Activated T-cell treated with anti-CD3 and anti-CD28 coated beads, Interleukin-2, amount 50 U/mL, for 4 hours (primary cell): ENCODE measurements around the gene KIF16B. TPM values are rescaled to one million over a fixed set of nuclear protein-coding genes. Genes with fewer than 3 reads are reported as not detected.

Experiments used
- ATAC-seq, 2 donors: fragments of 200-7000 bp; cut with Tn5 transposase; one replicate each; pipeline ENCODE4 v1.10.0; 2021
- DNase-seq: peaks from one replicate; pipeline ENCODE4 v3.0.0-alpha.2; 2020
- H3K27me3 Mint-ChIP-seq: one replicate; pipeline ENCODE4 v1.8.0; 2021; ENCODE audit warnings: low read depth, mixed read lengths
- H3K36me3 Mint-ChIP-seq: one replicate; pipeline ENCODE4 v1.8.0; 2022; ENCODE audit warnings: mixed read lengths; ENCODE audit not compliant: insufficient read depth
- H3K4me1 Mint-ChIP-seq: one replicate; pipeline ENCODE4 v1.8.0; 2021; ENCODE audit warnings: low read depth, mixed read lengths
- H3K4me3 Mint-ChIP-seq: one replicate; pipeline ENCODE4 v1.8.0; 2021; ENCODE audit warnings: mild to moderate bottlenecking, moderate library complexity, mixed read lengths
- H3K9me3 Mint-ChIP-seq: one replicate; pipeline ENCODE4 v1.8.0; 2021; ENCODE audit warnings: mixed read lengths
- total RNA-seq, 3 donors: library from RNA; stranded (reverse); gene quantifications; one replicate each; pipeline ENCODE4 v1.2.1, GENCODE V29; 2021

The KIF16B gene
- total RNA-seq, 3 donors from 2014 or later, result 3.7 to 6.4 (median 4.8) TPM

- ATAC-seq (no peak), DNase-seq (no peak)
- no peak overlapping the region for H3K4me3 Mint-ChIP-seq
- no peaks in the 10 kb centered on the region for H3K27me3 Mint-ChIP-seq
- H3K9me3 Mint-ChIP-seq, result no peaks in the 10 kb centered on the region
- H3K36me3 Mint-ChIP-seq, result peaks cover 5% of the 10 kb centered on the region
- peaks cover 6% of the 10 kb centered on the region for H3K4me1 Mint-ChIP-seq
Observed at GRCh38 chr20:16553684-16554083, 19.6 kb downstream of the KIF16B start.

GRCh38 chr20:16553101-16553500 lies 20.1 kb downstream of the KIF16B start:
- no peak for DNase-seq
- no peak for ATAC-seq
- H3K27me3 Mint-ChIP-seq, result no peaks in the 10 kb centered on the region
- no peak overlapping the region for H3K4me3 Mint-ChIP-seq
- no peaks in the 10 kb centered on the region for H3K9me3 Mint-ChIP-seq
- peaks cover 6% of the 10 kb centered on the region for H3K4me1 Mint-ChIP-seq
- peaks cover 5% of the 10 kb centered on the region for H3K36me3 Mint-ChIP-seq

- no peak for ATAC-seq
- Mint-ChIP-seq H3K9me3 (no peaks in the 10 kb centered on the region), H3K36me3 (peaks cover 5% of the 10 kb centered on the region), H3K4me3 (no peak overlapping the region), H3K4me1 (peaks cover 6% of the 10 kb centered on the region), H3K27me3 (no peaks in the 10 kb centered on the region)
- DNase-seq, result no peak
Observed at GRCh38 chr20:16552015-16552414, 21.2 kb downstream of the KIF16B start.

DNA sequence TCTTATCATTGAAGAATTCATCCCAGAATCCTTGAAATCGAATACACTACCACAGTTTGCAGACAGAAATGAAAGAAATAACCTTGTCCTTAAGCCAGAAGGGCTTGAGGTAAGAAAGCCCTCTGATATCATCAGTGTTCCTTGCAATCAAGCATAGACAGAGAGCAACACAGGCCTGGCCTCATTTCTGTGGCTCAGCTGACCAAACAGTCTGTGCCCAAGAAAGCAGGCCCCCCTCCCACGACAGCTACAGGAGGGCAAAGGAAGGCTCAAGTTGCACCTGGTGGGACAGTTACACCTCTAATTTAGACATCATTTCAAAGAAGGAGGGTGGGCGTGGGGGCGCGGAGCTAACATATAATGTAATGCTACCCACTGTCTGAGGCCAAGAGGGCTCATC lies 21.6 kb downstream of the KIF16B start:
- no peak overlapping the region for H3K4me3 Mint-ChIP-seq
- peaks cover 6% of the 10 kb centered on the region for H3K4me1 Mint-ChIP-seq
- DNase-seq (no peak), ATAC-seq (no peak)
- H3K27me3 Mint-ChIP-seq, result no peaks in the 10 kb centered on the region
- H3K9me3 Mint-ChIP-seq, result no peaks in the 10 kb centered on the region
- peaks cover 5% of the 10 kb centered on the region for H3K36me3 Mint-ChIP-seq

DNA sequence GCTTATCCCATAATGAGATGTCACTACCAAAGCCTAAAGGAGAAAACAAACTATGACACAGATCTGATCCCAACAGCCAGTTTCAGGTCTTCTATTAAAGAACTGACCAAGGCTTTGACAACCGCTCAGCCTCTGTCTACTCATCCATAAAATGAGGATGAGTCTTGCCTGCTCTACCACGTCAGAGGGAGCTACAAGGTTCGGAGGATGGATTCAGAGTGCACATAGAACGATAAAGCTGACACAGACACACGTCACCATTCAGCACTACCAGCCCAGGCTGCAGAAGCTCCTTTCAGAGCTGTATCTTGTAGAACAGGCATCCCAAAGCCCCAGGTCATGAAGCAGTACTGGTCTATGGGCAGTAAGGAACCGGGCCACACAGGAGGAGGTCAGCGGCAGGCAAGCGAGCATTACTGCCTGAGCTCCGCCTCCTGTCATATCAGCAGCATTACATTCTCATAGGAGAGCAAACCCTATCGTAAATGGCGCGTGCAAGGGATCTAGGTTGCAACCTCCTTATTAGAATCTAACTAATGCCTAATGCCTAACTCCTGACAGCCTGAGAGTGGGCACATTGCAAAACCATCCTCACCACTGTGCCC lies 25.1 kb downstream of the KIF16B start:
- H3K27me3 Mint-ChIP-seq, result no peaks in the 10 kb centered on the region
- DNase-seq, result no peak
- no peak overlapping the region for H3K4me3 Mint-ChIP-seq
- H3K36me3 Mint-ChIP-seq, result peaks cover 4% of the 10 kb centered on the region
- no peaks in the 10 kb centered on the region for H3K9me3 Mint-ChIP-seq
- H3K4me1 Mint-ChIP-seq, result peaks cover 2% of the 10 kb centered on the region
- ATAC-seq, result no peak

DNA sequence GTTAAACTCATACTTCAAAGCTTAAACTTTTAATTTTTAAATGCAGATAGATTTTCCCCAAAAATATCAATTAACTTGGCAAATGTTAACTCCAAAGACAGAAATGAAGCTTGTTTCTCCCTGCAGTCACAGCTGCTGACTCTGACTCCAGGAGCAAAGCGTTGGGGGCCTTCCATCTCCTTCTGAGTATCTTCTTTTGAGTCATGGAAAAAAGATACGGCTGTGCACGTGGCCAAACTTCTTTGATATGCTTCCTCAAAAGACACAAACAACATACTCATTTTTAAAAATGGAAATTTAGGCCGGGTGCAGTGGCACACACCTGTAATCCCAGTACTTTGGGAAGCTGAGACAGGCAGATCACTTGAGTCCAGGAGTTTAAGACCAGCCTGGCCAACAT lies 28.3 kb downstream of the KIF16B start:
- H3K9me3 Mint-ChIP-seq, result no peaks in the 10 kb centered on the region
- no peaks in the 10 kb centered on the region for H3K27me3 Mint-ChIP-seq
- H3K4me1 Mint-ChIP-seq, result no peaks in the 10 kb centered on the region
- no peaks in the 10 kb centered on the region for H3K36me3 Mint-ChIP-seq
- ATAC-seq, result no peak
- DNase-seq, result no peak
- no peak overlapping the region for H3K4me3 Mint-ChIP-seq

GRCh38 chr20:16542477-16542876 lies 30.8 kb downstream of the KIF16B start:
- no peaks in the 10 kb centered on the region for H3K27me3 Mint-ChIP-seq
- ATAC-seq, result no peak

DNA sequence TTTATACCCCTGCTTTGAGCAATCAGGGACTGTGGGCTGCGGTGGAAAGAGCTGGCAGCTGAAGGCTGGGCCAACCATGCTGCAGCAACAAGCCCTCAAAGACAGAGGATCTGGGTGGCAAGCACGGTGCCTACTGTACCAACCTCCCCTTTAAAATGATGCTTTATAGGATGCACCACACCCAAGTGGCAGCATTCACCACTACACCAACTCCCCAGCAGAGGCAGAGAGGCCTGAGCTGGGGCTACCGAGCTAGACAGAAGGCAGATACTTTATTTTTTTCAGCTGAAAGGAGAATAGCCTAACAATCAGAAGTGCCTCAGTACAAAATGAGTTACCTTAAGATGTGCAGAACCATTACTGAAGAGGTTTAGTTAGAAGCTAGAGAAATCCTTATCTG lies 31.4 kb downstream of the KIF16B start:
- no peaks in the 10 kb centered on the region for H3K4me1 Mint-ChIP-seq
- H3K36me3 Mint-ChIP-seq, result peaks cover 13% of the 10 kb centered on the region
- no peaks in the 10 kb centered on the region for H3K9me3 Mint-ChIP-seq
- ATAC-seq (no peak), DNase-seq (no peak)
- no peaks in the 10 kb centered on the region for H3K27me3 Mint-ChIP-seq
- H3K4me3 Mint-ChIP-seq, result no peak overlapping the region

More at GRCh38 chr20:16542477-16542876, 30.8 kb downstream of the KIF16B start:
- H3K36me3 Mint-ChIP-seq, result peaks cover 8% of the 10 kb centered on the region
- DNase-seq, result no peak
- H3K9me3 Mint-ChIP-seq, result no peaks in the 10 kb centered on the region
- H3K4me3 Mint-ChIP-seq, result no peak overlapping the region
- no peaks in the 10 kb centered on the region for H3K4me1 Mint-ChIP-seq

- Mint-ChIP-seq H3K36me3 (peaks cover 15% of the 10 kb centered on the region), H3K9me3 (no peaks in the 10 kb centered on the region), H3K4me3 (no peak overlapping the region), H3K27me3 (no peaks in the 10 kb centered on the region), H3K4me1 (no peaks in the 10 kb centered on the region)
- ATAC-seq (no peak), DNase-seq (no peak)
Observed at GRCh38 chr20:16541226-16541625, 32.0 kb downstream of the KIF16B start.

DNA sequence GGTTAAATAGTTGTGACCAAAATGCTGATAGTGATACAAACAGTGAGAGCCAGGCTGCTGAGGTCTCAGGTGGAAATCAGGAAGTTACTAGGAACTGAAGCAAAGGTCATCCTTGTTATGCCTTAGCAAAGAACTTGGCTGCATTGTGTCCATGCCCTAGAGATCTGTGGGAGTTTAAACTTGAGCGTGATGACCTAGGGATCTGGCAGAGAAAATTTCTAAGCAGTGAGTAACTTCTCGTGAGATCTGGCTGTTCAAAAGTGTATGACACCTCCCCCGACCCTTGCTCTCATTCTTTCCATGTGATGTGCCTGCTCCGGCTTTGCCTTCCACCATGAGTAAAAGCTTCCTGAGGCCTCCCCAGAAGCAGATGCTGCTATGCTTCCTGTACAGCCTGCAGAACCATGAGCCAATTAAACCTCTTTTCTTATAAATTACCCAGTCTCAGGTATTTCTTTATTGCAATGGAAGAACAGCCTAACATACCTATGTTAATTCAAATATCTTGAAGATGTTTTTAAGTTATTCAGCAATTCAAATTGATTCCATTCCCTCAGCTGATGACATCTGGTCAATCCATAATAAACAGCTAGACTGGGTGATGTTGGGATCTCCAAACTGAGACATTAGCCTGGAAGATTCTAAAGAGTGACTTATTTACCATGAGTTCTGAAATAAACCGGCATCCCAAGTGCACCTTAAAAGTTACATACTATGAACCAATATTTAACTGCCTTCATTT lies 33.8 kb downstream of the KIF16B start:
- Mint-ChIP-seq H3K9me3 (no peaks in the 10 kb centered on the region), H3K27me3 (no peaks in the 10 kb centered on the region), H3K4me1 (no peaks in the 10 kb centered on the region), H3K4me3 (no peak overlapping the region), H3K36me3 (peaks cover 15% of the 10 kb centered on the region)
- DNase-seq (no peak), ATAC-seq (no peak)

DNA sequence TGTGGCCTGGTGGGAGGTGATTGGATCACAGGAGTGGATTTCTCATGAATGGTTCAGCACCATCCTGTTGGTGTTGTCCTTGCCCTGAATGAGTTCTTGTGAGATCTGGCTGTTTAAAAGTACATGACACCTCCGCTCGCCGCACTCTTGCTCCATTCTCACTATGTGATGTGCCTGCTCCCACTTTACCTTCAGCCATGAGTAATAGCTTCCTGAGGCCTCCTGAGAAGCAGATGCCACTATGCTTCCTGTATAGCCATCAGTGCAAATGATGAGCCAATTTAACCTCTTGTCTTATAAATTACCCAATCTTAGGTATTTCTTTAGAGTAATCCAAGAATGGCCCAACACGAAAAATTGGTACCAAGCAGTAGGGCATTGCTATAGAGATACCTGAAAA lies 34.5 kb downstream of the KIF16B start:
- Mint-ChIP-seq H3K9me3 (no peaks in the 10 kb centered on the region), H3K27me3 (no peaks in the 10 kb centered on the region), H3K36me3 (peaks cover 15% of the 10 kb centered on the region), H3K4me3 (no peak overlapping the region), H3K4me1 (no peaks in the 10 kb centered on the region)
- ATAC-seq (no peak), DNase-seq (no peak)

- H3K36me3 Mint-ChIP-seq, result peaks cover 15% of the 10 kb centered on the region
- H3K27me3 Mint-ChIP-seq, result no peaks in the 10 kb centered on the region
- H3K4me1 Mint-ChIP-seq, result no peaks in the 10 kb centered on the region
- no peaks in the 10 kb centered on the region for H3K9me3 Mint-ChIP-seq
- no peak overlapping the region for H3K4me3 Mint-ChIP-seq
- DNase-seq, result no peak
- ATAC-seq, result no peak
Observed at GRCh38 chr20:16537918-16538317, 35.3 kb downstream of the KIF16B start.

- no peaks in the 10 kb centered on the region for H3K9me3 Mint-ChIP-seq
- H3K4me3 Mint-ChIP-seq, result no peak overlapping the region
- no peak for DNase-seq
- H3K27me3 Mint-ChIP-seq, result no peaks in the 10 kb centered on the region
- H3K36me3 Mint-ChIP-seq, result peaks cover 15% of the 10 kb centered on the region
- ATAC-seq, result no peak
- H3K4me1 Mint-ChIP-seq, result no peaks in the 10 kb centered on the region
Observed at GRCh38 chr20:16537025-16537665, 36.1 kb downstream of the KIF16B start.

DNA sequence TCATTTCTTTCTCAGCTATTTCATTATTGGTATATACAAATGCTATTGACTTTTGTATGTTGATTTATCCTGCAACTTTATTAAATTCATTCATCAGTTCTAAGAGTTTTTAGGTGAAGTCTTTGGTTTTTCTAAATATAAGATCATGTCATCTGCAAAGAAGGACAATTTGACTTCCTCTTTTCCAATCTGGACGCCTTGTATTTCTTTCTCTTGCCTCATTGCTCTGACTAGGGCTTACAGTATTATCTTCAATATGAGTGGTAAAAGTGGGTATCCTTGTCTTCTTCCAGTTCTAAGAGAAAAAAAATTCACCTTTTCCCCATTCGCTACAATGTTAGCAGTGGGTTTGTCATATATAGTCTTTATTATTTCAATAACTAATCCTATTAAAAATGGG lies 38.0 kb downstream of the KIF16B start:
- peaks cover 15% of the 10 kb centered on the region for H3K36me3 Mint-ChIP-seq
- no peaks in the 10 kb centered on the region for H3K4me1 Mint-ChIP-seq
- no peak for DNase-seq
- no peaks in the 10 kb centered on the region for H3K9me3 Mint-ChIP-seq
- H3K27me3 Mint-ChIP-seq, result no peaks in the 10 kb centered on the region
- no peak overlapping the region for H3K4me3 Mint-ChIP-seq
- no peak for ATAC-seq

DNA sequence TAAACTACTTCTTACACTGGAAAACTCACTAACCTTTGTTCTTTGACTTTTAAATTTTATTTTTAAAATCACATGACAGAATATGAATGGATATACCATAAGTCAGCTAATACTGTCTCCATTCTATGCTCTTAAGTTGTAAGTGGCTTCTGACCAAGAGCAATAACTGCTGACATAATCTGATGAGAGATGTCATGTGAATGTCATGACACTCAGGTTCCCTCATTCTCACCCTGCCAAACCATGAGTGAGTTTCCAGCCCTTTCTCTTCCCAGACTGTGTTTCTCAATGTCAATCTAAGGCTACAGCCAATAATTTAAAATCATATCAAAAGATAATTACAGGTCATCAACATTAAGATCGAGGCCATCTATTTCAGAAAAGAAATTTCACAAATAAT lies 39.7 kb downstream of the KIF16B start:
- H3K27me3 Mint-ChIP-seq, result no peaks in the 10 kb centered on the region
- H3K36me3 Mint-ChIP-seq, result peaks cover 7% of the 10 kb centered on the region
- H3K9me3 Mint-ChIP-seq, result no peaks in the 10 kb centered on the region
- ATAC-seq (no peak), DNase-seq (no peak)
- H3K4me3 Mint-ChIP-seq, result no peak overlapping the region
- no peaks in the 10 kb centered on the region for H3K4me1 Mint-ChIP-seq
